T-helper 2 cell treated with Interferon-gamma antibody and Interleukin-4, amounts not matched to agents 5 μg/mL and 100 μg/mL, for 36 hours (primary cell): ENCODE results near the gene DAD1.

Experiments used
- DNase-seq: peaks from one replicate; pipeline ENCODE4 v3.0.0; 2021; ENCODE audit warnings: low spot score
- H3K27ac Mint-ChIP-seq: one replicate; pipeline ENCODE4 v1.8.0; 2021; ENCODE audit warnings: mild to moderate bottlenecking, mixed read lengths
- H3K27me3 Mint-ChIP-seq: one replicate; pipeline ENCODE4 v1.8.0; 2021; ENCODE audit warnings: low read depth, mixed read lengths
- H3K36me3 Mint-ChIP-seq: one replicate; pipeline ENCODE4 v1.8.0; 2021; ENCODE audit warnings: low read depth, mixed read lengths
- H3K4me1 Mint-ChIP-seq: one replicate; pipeline ENCODE4 v1.8.0; 2021; ENCODE audit warnings: low read depth, mixed read lengths
- H3K4me3 Mint-ChIP-seq: one replicate; pipeline ENCODE4 v1.8.0; 2022; ENCODE audit warnings: mild to moderate bottlenecking, moderate library complexity, mixed read lengths
- H3K9me3 Mint-ChIP-seq: one replicate; pipeline ENCODE4 v1.8.0; 2021; ENCODE audit warnings: mixed read lengths

Gene DAD1

GRCh38 chr14:22540293-22540692, 48.7 kb downstream of the DAD1 start:
- Mint-ChIP-seq H3K4me1 (peaks cover 89% of the 10 kb centered on the region), H3K4me3 (peak overlapping the region; percentile 72), H3K36me3 (peaks cover 93% of the 10 kb centered on the region), H3K9me3 (no peaks in the 10 kb centered on the region), H3K27ac (peak overlapping the region; percentile 90), H3K27me3 (no peaks in the 10 kb centered on the region)
- DNase-seq: no peak

GRCh38 chr14:22539831-22540230, 49.2 kb downstream of the DAD1 start:
- Mint-ChIP-seq H3K27ac (peak overlapping the region; percentile 90), H3K36me3 (peaks cover 93% of the 10 kb centered on the region), H3K9me3 (no peaks in the 10 kb centered on the region), H3K27me3 (no peaks in the 10 kb centered on the region), H3K4me3 (peak overlapping the region; percentile 72), H3K4me1 (peaks cover 90% of the 10 kb centered on the region)
- DNase-seq: no peak

GRCh38 chr14:22538671-22539228, 50.3 kb downstream of the DAD1 start:
- H3K9me3 Mint-ChIP-seq: no peaks in the 10 kb centered on the region
- peaks cover 93% of the 10 kb centered on the region for H3K36me3 Mint-ChIP-seq
- H3K4me1 Mint-ChIP-seq: peaks cover 89% of the 10 kb centered on the region
- H3K4me3 Mint-ChIP-seq: peak overlapping the region; percentile 72
- H3K27me3 Mint-ChIP-seq: no peaks in the 10 kb centered on the region
- H3K27ac Mint-ChIP-seq: peak overlapping the region; percentile 90
- DNase-seq: no peak

- Mint-ChIP-seq H3K4me1 (peaks cover 91% of the 10 kb centered on the region), H3K36me3 (peaks cover 96% of the 10 kb centered on the region), H3K27ac (peak overlapping the region; percentile 90), H3K27me3 (no peaks in the 10 kb centered on the region), H3K4me3 (peak overlapping the region; percentile 72), H3K9me3 (no peaks in the 10 kb centered on the region)
- no peak for DNase-seq
Measured at GRCh38 chr14:22537436-22538310, 51.4 kb downstream of the DAD1 start.

GRCh38 chr14:22536853-22537338, 52.1 kb downstream of the DAD1 start:
- Mint-ChIP-seq H3K4me3 (peak overlapping the region; percentile 72), H3K9me3 (no peaks in the 10 kb centered on the region), H3K27ac (peak overlapping the region; percentile 90), H3K4me1 (peaks cover 90% of the 10 kb centered on the region), H3K36me3 (peaks cover 96% of the 10 kb centered on the region), H3K27me3 (no peaks in the 10 kb centered on the region)
- DNase-seq: peak; percentile 90

- H3K4me1 Mint-ChIP-seq: peaks cover 90% of the 10 kb centered on the region
- no peaks in the 10 kb centered on the region for H3K27me3 Mint-ChIP-seq
- peak overlapping the region; percentile 41 for H3K27ac Mint-ChIP-seq
- no peaks in the 10 kb centered on the region for H3K9me3 Mint-ChIP-seq
- peak overlapping the region; percentile 72 for H3K4me3 Mint-ChIP-seq
- H3K36me3 Mint-ChIP-seq: peaks cover 96% of the 10 kb centered on the region
- no peak for DNase-seq
Measured at GRCh38 chr14:22535916-22536315, 53.1 kb downstream of the DAD1 start.

GRCh38 chr14:22535126-22535525, 53.9 kb downstream of the DAD1 start:
- no peak for DNase-seq
- Mint-ChIP-seq H3K27me3 (no peaks in the 10 kb centered on the region), H3K36me3 (peaks cover 93% of the 10 kb centered on the region), H3K9me3 (no peaks in the 10 kb centered on the region), H3K4me3 (peak overlapping the region; percentile 75), H3K27ac (peak overlapping the region; percentile 86), H3K4me1 (peaks cover 88% of the 10 kb centered on the region)

GRCh38 chr14:22534547-22534946, 54.5 kb downstream of the DAD1 start:
- peak overlapping the region; percentile 75 for H3K4me3 Mint-ChIP-seq
- H3K4me1 Mint-ChIP-seq: peaks cover 88% of the 10 kb centered on the region
- H3K27ac Mint-ChIP-seq: peak overlapping the region; percentile 86
- no peaks in the 10 kb centered on the region for H3K27me3 Mint-ChIP-seq
- no peaks in the 10 kb centered on the region for H3K9me3 Mint-ChIP-seq
- DNase-seq: no peak
- peaks cover 93% of the 10 kb centered on the region for H3K36me3 Mint-ChIP-seq

- peak overlapping the region; percentile 83 for H3K4me3 Mint-ChIP-seq
- no peaks in the 10 kb centered on the region for H3K27me3 Mint-ChIP-seq
- H3K4me1 Mint-ChIP-seq: peaks cover 87% of the 10 kb centered on the region
- H3K27ac Mint-ChIP-seq: peak overlapping the region; percentile 85
- H3K9me3 Mint-ChIP-seq: no peaks in the 10 kb centered on the region
- peaks cover 93% of the 10 kb centered on the region for H3K36me3 Mint-ChIP-seq
- DNase-seq: no peak
Measured at GRCh38 chr14:22533739-22534359, 55.2 kb downstream of the DAD1 start.

- H3K27ac Mint-ChIP-seq: peak overlapping the region; percentile 85
- peaks cover 87% of the 10 kb centered on the region for H3K4me1 Mint-ChIP-seq
- peaks cover 93% of the 10 kb centered on the region for H3K36me3 Mint-ChIP-seq
- no peaks in the 10 kb centered on the region for H3K9me3 Mint-ChIP-seq
- peak overlapping the region; percentile 83 for H3K4me3 Mint-ChIP-seq
- H3K27me3 Mint-ChIP-seq: no peaks in the 10 kb centered on the region
- no peak for DNase-seq
Measured at GRCh38 chr14:22533057-22533704, 55.8 kb downstream of the DAD1 start.

- peaks cover 84% of the 10 kb centered on the region for H3K4me1 Mint-ChIP-seq
- H3K36me3 Mint-ChIP-seq: peaks cover 92% of the 10 kb centered on the region
- peak overlapping the region; percentile 85 for H3K27ac Mint-ChIP-seq
- no peak for DNase-seq
- peak overlapping the region; percentile 83 for H3K4me3 Mint-ChIP-seq
- no peaks in the 10 kb centered on the region for H3K27me3 Mint-ChIP-seq
- no peaks in the 10 kb centered on the region for H3K9me3 Mint-ChIP-seq
Measured at GRCh38 chr14:22532345-22533056, 56.5 kb downstream of the DAD1 start.

- peak; percentile 56 for DNase-seq
- Mint-ChIP-seq H3K27me3 (no peaks in the 10 kb centered on the region), H3K9me3 (no peaks in the 10 kb centered on the region), H3K4me3 (peak overlapping the region; percentile 83), H3K27ac (peak overlapping the region; percentile 85), H3K4me1 (peaks cover 84% of the 10 kb centered on the region), H3K36me3 (peaks cover 92% of the 10 kb centered on the region)
Measured at GRCh38 chr14:22531451-22532344, 57.3 kb downstream of the DAD1 start.
